ENCODE measurements around the gene PGM2. TPM values are rescaled to one million over a fixed set of nuclear protein-coding genes. Genes with fewer than 3 reads are reported as not detected.
"Not testable (repeated sequence)": the region's sequence is repeated elsewhere in the genome, so short reads cannot be mapped to it uniquely, and the experiment has no call there.

PGM2 gene
- total RNA-seq, 1 experiment from 2014 or later: 37.0 TPM

DNA sequence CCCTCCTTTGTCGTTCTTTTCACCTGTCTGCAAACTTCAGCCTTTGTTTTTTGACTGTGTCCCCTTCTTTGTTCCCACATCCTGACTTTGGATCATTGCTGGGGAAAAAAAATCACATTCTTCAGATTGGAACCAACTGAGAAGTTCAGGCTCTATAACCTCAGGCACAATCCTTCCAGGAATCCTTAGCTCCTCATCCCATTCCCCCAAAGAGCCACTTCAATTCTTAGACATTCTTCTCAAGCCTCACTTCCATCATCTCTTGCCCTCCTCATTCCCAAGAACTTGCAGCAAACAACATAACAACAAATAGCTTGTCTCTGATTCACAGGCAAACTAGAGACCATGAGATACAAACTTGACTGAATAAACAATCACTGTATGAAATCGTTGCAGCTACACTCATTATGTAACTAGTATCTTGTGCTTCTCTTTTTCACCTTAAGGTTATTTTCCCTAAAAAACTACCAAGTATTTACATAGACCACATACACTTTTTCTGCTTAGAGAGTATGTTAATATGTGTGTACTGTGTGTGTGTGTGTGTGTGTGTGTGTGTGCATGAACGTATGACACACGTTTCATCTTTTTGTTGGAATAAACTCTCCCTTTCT, 26.4 kb upstream of the PGM2 start:
- Histone ChIP-seq H3K4me3 (no peak overlapping the region), H3K36me3 (no peaks in the 10 kb centered on the region), H3K4me1 (peaks cover 17% of the 10 kb centered on the region), H3K27me3 (no peaks in the 10 kb centered on the region), H3K27ac (no peak overlapping the region), H3K9me3 (replicated peaks) (no peaks in the 10 kb centered on the region)
- no peak for DNase-seq

DNA sequence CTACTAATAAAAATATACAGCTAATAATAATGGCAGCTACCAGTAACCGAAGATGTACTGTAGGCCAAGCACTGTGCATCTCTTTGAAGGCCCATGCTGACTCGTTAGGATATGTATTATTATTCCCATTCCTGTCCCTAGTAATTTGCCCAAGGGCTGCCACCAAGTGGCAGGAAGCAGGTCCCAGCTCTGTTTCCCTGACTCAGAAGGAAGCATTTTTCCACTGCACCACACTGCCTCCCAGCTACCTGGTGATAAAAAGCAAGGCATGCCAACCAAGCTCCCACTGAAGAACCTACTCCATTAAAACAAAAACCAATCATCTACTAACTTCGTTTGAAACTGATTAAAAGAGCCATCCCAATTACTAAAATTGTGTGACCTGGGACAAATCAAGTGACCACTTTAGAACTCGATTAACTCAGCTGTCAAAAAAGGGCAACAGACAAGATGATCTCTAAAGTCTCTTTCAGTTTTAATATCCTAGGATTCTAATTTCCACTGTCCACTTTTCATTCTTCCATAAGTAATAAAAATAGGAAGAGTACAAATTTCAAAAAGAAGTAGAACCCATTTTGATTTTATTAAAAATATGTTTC, 24.3 kb upstream of the PGM2 start:
- H3K4me1 ChIP-seq: 0 out of 2 replicates have a peak, but pooled peaks cover 3% of the 10 kb centered on the region
- no peak overlapping the region for H3K4me3 ChIP-seq
- H3K27me3 ChIP-seq: no peaks in the 10 kb centered on the region
- no peaks in the 10 kb centered on the region for H3K9me3 ChIP-seq (replicated peaks)
- H3K27ac ChIP-seq: no peak overlapping the region
- peak; percentile 71 to 86 for DNase-seq
- no peaks in the 10 kb centered on the region for H3K36me3 ChIP-seq

DNA sequence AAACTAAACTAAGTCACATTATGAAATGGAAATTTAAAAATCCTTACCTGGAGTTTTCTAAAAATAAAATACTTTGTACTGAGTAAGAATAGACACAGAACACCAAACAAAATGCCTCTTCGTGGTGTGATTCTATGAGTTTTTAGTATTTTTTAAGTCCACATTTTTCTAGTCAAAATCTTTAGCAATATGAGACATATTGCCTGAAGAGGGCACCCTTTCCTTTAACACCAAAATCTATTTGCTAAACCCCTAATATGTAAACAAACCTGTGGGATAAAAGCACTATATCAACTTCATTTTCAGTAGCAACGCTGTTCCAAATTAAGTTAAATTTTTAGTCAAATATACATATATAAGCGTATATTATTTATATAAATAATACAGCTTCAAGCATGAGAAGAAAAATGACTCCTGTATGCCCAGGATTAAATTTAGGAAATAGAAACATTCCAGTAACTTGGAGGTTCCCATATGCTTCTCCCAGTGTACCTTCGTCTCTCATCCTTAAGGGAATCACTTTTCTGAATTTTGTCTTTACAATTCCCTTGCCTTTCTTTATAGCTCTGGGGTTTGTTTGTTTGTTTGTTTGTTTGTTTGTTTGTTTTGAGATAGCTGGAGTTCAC, 23.0 kb upstream of the PGM2 start:
- DNase-seq: peak in 1 of 2 experiments; percentile 68
- Histone ChIP-seq H3K4me3 (no peak overlapping the region), H3K27ac (no peak overlapping the region), H3K27me3 (no peaks in the 10 kb centered on the region), H3K9me3 (replicated peaks) (no peaks in the 10 kb centered on the region), H3K36me3 (no peaks in the 10 kb centered on the region), H3K4me1 (0 out of 2 replicates have a peak, but pooled peaks cover 3% of the 10 kb centered on the region)

DNA sequence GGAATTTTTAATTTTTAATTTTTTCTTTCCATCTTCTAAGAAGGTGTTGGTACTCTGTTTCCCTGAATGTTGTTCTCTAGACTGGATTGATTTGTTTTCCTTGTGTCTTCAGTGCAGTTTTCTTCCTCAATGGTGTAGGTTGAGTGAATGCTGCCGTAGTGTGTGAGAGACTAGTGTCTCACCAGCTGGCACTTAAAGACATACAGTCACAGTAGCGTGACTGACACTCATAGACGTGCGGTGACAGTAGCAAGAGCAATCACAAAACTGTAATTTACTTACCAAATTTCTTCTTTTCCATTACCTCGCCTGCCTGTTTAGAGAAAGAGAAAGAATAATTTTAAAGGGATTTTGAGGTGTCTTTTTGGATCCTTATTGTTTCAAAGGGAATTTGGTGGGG, 21.4 kb upstream of the PGM2 start:
- no peaks in the 10 kb centered on the region for H3K36me3 ChIP-seq
- H3K4me3 ChIP-seq: no peak overlapping the region
- H3K4me1 ChIP-seq: 0 out of 2 replicates have a peak, but pooled peaks cover 3% of the 10 kb centered on the region
- no peak for DNase-seq
- H3K9me3 ChIP-seq (replicated peaks): no peaks in the 10 kb centered on the region
- H3K27me3 ChIP-seq: no peaks in the 10 kb centered on the region
- no peak overlapping the region for H3K27ac ChIP-seq

DNA sequence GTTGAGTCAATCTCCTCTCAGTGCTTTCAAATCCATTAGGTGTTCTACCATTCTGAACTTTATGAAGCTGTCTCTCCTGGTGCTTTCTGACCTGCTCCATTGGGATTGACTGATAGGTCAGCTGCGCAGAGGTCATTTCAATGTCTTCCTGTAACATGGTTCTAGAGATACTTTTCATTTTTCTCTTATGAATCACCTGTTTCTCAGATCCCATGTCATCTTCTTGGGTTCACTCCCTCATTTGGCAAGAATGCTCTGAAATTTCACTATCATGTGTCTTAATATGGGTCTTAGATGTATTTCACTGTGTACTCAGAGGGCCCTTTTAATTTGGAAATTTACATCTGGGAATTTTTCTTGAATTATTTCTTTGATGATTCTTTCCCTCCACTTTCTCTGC, 13.8 kb upstream of the PGM2 start:
- H3K9me3 ChIP-seq (replicated peaks): no peaks in the 10 kb centered on the region
- H3K27me3 ChIP-seq: no peaks in the 10 kb centered on the region
- DNase-seq: peak; percentile 27 to 30
- H3K36me3 ChIP-seq: no peaks in the 10 kb centered on the region
- H3K27ac ChIP-seq: no peak overlapping the region
- H3K4me1 ChIP-seq: peaks cover 12% of the 10 kb centered on the region
- no peak overlapping the region for H3K4me3 ChIP-seq

DNA sequence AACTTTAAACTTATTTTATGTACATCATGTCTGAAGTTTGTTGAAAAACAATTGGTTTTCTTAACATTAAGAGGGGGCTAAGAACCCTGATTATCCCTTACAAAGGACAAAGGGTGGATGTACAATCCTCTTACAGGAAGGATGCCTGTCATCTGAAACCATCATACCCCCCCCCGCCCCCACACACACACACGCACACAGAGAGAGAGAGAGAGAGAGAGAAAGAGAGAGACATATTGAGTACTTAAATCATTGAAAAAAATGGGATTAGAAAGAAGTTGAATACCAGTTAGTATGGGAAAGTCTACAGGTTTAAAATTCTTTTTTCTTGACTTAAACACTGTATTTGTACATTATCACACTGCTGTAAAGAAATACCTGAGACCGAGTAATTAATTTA, 10.9 kb upstream of the PGM2 start:
- Histone ChIP-seq H3K4me1 (peaks cover 12% of the 10 kb centered on the region), H3K36me3 (no peaks in the 10 kb centered on the region), H3K9me3 (replicated peaks) (no peaks in the 10 kb centered on the region), H3K27ac (no peak overlapping the region), H3K4me3 (no peak overlapping the region), H3K27me3 (no peaks in the 10 kb centered on the region)
- DNase-seq: no peak

DNA sequence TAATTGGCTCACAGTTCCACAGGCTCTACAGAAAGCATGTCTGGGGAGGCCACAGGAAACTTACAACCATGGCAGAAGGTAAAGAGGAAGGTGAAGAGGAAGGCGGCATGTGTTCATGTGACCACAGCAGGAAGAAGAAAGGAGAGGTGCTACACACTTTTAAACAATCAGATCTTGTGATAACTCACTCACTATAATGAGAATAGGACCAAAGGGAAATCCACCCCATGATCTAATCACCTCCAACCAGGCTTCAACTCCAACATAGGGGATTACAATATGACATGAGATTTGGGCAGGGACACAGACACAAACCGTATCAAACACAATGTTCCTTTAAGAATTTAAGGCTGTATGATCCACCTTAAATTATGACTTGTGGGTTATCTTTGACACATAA, 10.5 kb upstream of the PGM2 start:
- Histone ChIP-seq H3K27me3 (no peaks in the 10 kb centered on the region), H3K36me3 (no peaks in the 10 kb centered on the region), H3K9me3 (replicated peaks) (no peaks in the 10 kb centered on the region), H3K27ac (no peak overlapping the region), H3K4me1 (peaks cover 12% of the 10 kb centered on the region), H3K4me3 (no peak overlapping the region)
- no peak for DNase-seq

DNA sequence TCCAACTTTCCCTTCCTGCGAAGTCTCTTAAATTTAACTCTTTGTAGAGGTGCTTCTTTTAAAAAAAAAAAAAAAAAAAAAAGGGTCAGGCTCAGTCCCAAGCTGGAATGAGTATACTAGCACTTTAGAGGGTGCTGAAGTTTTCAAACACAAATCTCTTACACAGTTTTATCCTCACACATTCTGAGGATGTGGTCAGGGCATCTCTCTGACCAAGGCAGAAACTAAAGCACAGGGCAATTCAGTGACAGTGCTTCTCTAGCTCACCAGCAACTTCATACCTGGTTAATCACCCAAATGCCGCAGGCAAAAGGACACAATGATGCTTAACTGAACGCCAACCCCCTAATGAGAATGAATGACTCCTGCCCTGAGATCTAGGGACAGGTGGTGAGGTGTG, 9.8 kb upstream of the PGM2 start:
- Histone ChIP-seq H3K4me3 (no peak overlapping the region), H3K27me3 (no peaks in the 10 kb centered on the region), H3K27ac (no peak overlapping the region), H3K9me3 (replicated peaks) (no peaks in the 10 kb centered on the region), H3K4me1 (peaks cover 8% of the 10 kb centered on the region; the same call in 1 of the 2 replicates), H3K36me3 (no peaks in the 10 kb centered on the region)
- peak in 1 of 2 experiments; percentile 36 for DNase-seq

DNA sequence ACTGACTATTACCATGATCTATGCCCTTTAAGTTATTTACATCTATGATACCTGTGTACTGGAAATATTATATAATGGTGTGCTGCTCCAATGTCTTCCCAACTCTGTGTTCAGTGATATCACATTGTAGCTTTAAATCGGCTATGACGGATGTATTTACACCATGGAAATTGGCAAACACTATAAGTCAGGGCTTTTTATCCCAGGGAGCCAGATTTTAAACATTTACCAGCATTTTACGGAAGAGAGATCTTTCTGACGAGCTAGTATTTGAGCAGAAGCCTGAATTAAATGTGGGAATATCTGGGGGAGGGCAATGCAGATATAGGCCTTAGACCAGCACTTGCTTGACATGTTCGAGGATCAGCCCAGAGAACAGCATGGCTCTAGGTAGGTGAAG, 7.7 kb upstream of the PGM2 start:
- no peak for DNase-seq
- H3K4me1 ChIP-seq: 0 out of 2 replicates have a peak, but pooled peaks cover 2% of the 10 kb centered on the region

DNA sequence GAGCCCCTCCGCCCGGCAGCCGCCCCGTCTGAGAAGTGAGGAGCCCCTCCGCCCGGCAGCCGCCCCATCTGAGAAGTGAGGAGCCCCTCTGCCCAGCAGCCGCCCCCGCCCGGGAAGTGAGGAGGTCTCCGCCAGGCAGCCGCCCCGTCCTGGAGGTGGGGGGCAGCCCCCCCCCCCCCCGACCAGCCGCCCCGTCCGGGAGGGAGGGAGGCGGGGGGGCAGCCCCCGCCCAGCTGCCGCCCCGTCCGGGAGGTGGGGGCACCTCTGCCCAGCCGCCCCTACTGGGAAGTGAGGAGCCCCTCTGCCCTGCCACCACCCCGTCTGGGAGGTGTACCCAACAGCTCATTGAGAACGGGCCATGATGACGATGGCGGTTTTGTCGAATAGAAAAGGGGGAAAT, 6.0 kb upstream of the PGM2 start:
- H3K27me3 ChIP-seq; H3K4me3 ChIP-seq; H3K4me1 ChIP-seq; DNase-seq; H3K27ac ChIP-seq; H3K36me3 ChIP-seq; H3K9me3 ChIP-seq (replicated peaks): not testable (repeated sequence)

More for the DNA sequence above, 7.7 kb upstream of the PGM2 start:
- Histone ChIP-seq H3K27ac (no peak overlapping the region), H3K27me3 (no peaks in the 10 kb centered on the region), H3K36me3 (no peaks in the 10 kb centered on the region), H3K9me3 (replicated peaks) (no peaks in the 10 kb centered on the region), H3K4me3 (no peak overlapping the region)

DNA sequence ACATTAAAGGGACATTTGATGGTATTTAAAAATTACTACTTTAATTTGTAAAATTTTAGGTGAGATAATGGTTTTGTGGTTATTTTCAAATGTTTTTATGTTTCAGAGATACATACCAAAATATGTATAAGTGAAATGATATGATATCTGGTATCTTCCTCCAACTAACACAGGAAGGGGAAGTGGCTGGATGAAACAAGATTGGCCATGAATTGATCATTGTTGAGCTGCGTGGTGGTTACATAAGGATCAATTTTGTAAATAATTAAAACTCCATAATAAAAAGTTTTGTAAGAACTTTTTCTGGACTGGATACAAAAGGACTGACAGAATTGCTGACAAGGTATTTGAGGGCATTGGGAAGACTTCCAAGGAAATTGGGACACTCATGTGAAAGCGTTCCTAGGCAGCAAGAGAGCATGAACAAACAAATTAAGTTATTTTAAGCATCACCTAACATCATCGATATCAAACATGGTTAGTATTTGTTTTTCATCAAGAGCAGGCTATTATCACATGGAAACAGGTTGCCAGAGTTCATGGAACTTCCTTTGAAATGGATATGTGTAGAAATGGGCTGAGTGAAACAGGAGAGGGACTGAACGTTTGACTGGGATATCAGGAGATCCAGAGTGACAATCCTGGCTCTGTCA, 4.4 kb upstream of the PGM2 start:
- no peak for DNase-seq
- Histone ChIP-seq H3K4me1 (peaks cover 6% of the 10 kb centered on the region; the same call in 1 of the 2 replicates), H3K27ac (no peak overlapping the region), H3K9me3 (replicated peaks) (no peaks in the 10 kb centered on the region), H3K4me3 (no peak overlapping the region), H3K27me3 (no peaks in the 10 kb centered on the region), H3K36me3 (no peaks in the 10 kb centered on the region)

DNA sequence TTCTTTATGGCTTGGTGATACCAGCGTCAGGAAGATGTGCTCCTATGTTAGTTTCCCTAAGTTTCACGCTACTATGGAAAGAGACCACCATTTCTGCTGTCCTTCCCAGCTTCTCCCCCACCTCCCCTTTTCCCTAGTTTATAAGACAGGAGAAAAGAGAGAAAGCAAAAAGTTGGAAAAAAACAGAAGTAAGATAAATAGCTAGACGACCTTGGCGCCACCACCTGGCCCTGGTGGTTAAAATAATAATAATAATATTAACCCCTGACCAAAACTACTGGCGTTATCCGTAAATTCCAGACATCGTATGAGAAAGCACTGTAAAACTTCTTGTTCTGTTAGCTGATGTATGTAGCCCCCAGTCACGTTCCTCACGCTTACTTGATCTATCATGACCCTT, 985 bp upstream of the PGM2 start:
- not testable (repeated sequence) for H3K27me3 ChIP-seq; DNase-seq; H3K36me3 ChIP-seq; H3K9me3 ChIP-seq (replicated peaks); H3K4me1 ChIP-seq; H3K27ac ChIP-seq
- peak overlapping the region; percentile 82 for H3K4me3 ChIP-seq

DNA sequence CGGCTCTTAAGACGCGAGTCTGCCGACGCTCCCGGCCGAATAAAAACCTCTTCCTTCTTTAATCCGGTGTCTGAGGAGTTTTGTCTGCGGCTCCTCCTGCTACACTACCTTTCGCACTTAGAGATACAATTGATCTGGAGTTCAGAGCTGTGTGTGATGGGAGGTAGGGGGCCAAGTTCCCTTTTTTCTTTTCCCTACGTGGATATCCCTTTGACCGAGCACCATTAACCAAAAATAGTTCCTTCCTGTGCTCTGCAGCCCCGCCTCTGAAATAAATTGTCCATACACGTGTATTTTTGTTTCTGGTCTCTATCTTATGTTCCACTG, 555 bp upstream of the PGM2 start:
- H3K4me1 ChIP-seq: peaks cover 6% of the 10 kb centered on the region; the same call in 1 of the 2 replicates
- H3K9me3 ChIP-seq (replicated peaks): no peaks in the 10 kb centered on the region
- H3K4me3 ChIP-seq: peak overlapping the region; percentile 82
- H3K27ac ChIP-seq: peak overlapping the region; percentile 57; the same call in 1 of the 2 replicates
- H3K36me3 ChIP-seq: peaks cover 8% of the 10 kb centered on the region; the same call in 1 of the 2 replicates
- no peak for DNase-seq
- no peaks in the 10 kb centered on the region for H3K27me3 ChIP-seq

DNA sequence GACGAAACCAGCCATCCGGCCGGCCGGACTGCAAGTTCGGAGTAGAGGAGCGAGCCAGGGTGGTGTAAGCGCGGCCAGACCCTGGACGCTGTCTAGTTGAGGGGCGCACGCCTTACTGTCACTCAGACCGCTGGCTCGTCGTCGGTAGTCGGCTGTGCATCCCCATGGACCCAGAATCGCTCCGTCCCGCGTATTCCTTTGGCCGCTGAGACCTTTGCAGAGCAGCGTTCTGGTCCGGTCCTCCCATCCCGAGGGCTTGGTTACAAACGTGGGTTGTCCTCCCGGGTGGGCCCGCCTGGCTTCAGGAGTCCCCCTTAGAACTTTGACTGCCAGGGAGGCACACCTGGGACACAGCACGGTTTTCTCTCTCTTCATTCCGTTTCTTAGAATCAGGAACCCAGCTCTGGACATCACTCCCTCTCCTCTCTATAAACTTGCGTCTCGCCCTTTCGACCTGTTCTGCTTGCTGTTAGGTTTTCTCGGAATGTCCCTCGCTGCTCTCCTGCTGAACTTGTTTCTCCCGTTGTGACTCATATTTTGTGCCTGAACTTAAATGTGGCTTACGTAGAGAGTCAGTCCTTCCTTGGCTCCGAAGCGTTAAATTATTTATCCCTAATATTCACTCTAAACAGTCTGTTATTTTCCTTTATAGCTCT, 672 bp downstream of the PGM2 start:
- Histone ChIP-seq H3K27ac (peak overlapping the region; percentile 57), H3K9me3 (replicated peaks) (no peaks in the 10 kb centered on the region), H3K4me3 (peak overlapping the region; percentile 82), H3K4me1 (peaks cover 6% of the 10 kb centered on the region; the same call in 1 of the 2 replicates), H3K36me3 (peaks cover 16% of the 10 kb centered on the region), H3K27me3 (no peaks in the 10 kb centered on the region)
- DNase-seq: no peak

All from SJCRH30 (cell line).